Germinal center (tissue), 1 donor: ENCODE results near the gene THSD7A.

Experiments used
- DNase-seq: peaks from one replicate; pipeline ENCODE4 v3.0.0; 2012; ENCODE audit warnings: mixed read lengths, low spot score

The THSD7A gene

DNA sequence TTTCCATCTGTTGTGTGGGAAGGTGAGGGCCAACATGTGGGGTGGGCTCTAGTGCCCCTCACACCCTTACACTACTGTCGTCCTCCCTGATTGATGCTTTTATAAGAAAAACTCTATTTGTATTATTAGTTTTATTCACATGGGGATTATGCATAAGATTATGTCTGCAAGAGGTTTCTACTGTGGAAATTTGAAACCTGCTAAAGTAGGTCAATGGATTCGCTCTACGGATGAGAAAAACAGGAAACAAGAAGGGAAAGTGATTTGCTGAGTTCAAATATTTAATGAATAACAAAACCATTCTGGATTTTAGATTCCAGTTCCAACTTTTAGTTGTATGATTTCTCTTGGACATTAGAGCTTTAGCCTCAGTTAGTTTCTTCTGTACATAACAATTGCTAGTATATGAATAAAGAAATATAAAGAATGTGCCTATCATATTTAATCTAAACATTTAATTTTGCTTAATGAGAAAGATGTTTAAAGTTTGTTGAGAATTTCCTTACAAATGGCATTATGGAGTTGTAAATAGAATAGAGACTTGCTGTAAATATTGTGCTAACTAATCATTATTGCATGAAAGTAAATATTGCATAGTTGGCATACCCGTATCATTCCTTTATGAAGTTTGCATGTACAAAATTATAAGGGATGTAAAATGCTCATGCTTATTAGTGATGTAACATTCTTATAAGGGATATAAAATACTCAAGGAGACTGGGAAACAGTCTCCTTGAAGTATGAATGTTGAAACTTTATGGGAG is 193.8 kb downstream of the THSD7A start:
- no peak for DNase-seq

DNA sequence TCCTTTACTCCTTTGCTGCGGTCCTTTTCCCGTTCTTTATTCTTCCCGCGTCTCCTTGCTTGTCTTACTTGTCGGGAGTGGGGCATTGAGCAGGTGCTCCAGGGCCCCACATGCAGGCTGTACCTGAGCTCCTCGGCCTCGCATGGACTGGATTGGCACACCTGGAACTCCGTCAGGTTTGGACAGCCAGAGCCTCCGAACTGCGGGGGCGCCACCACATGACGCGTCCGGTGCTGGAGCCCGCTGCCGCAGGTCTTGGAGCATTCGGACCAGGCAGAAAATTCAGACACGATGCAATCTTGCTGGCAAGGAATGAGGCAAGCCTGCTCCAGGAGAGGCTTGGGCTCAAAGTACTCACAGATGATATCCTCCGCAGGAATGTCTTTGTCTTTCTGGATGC is 195.7 kb downstream of the THSD7A start:
- no peak for DNase-seq

- DNase-seq: no peak
Measured at GRCh38 chr7:11633310-11633709, 198.7 kb downstream of the THSD7A start.

DNA sequence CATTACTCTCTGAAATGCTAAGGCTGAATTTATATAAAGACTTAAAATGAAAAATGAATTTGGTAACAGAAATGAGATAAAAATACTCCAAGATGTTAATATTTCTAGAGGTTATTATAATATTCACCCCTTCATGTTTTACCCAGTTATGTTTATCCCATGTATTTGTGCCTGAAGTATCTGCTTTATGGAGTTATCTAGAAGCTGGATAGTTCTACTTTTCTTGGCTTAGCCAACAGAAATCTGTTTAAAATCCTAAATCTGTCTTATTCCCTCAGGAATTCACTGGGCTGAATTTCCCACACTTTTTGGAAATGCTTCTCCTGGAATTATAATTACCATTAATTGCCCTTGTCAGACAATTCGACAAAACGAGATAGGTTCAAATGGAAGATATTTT is 201.6 kb downstream of the THSD7A start:
- no peak for DNase-seq

DNA sequence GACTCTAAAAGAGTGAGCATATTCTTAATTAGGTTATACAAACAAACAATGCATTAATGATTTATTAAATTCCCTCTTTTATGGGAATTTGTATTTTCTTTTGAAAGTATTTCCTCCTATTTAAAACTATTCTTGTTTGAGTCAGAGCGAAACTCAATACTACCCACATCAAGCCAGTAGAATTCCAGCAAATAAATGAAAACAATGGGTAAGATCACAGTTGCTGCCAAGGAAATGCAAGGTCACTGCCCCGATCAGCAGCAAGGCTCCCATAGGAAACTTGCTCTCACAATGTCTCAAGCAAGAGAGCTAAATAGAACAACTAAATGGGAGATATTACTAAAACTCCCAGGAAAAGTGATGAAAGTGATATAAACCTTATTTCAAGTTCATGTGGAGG is 206.3 kb downstream of the THSD7A start:
- DNase-seq: no peak

GRCh38 chr7:11623093-11623678 is 208.8 kb downstream of the THSD7A start:
- DNase-seq: no peak

- no peak for DNase-seq
Measured at GRCh38 chr7:11620406-11621253, 211.4 kb downstream of the THSD7A start.

DNA sequence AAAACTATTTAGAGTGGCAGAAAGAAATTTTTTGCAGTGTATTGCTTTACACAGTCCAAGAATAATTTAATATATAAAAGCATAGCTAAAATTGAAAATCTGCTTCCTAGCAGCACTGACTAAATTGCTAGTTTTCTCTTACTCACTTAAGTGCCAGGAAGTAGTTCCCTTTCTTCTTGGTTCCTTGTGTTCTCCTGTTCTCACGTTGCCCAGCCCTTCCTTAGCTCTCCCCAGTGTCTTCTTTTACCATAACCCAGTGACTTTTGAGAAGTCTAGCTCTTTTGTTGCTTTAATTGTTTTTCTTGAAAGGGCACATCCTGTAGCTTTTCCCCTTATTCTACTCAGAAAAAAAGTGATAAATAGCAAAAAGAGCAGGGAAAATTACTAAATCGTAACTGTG is 215.5 kb downstream of the THSD7A start:
- DNase-seq: no peak

DNA sequence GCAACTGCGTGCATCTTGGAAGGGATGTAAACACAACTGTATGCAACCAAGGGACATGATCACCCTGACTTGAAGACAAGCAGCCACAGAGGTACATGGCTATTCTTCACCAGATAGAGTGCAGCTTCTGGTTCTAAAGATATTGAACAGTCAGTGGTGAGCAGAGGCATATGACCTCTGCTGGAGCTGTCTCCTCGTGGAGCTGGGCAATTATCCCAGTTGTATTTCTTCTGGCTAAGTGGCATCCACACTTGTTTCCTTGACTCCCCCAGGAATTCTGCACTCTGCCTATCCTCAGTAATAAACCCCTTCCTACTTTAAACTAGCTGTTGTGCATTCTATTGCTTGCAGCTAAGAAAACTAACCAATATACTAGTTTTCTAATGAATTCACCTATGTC is 216.8 kb downstream of the THSD7A start:
- DNase-seq: no peak

DNA sequence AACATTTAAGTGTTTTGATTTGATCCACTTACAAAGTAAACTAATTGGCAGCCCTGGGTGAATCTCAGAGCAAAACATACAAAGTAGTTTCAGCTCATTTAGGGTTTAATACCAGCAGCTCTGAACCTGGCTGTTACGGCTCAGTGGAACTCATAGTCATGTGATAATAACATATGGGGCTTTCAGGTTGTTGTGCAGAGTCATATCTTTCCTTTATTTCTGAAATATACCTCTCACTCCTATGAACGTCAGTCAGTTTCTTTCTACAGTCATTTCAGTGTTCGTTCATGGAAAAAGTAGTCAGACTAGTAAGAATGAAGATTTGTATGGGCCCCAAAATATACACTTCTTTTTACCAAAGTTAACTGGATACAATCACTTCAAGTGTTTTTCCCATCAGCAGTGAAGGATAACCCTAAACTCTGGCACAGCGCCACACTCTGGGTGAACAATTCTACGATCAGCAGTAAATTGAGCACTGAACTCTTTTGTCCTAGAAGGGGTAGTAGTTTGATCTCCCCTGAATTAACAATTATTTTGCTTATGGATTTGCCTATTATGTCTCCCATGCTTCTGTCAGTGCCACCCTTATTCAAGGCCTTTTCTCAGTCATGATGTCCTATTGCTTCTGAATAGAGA is 218.6 kb downstream of the THSD7A start:
- DNase-seq: no peak

DNA sequence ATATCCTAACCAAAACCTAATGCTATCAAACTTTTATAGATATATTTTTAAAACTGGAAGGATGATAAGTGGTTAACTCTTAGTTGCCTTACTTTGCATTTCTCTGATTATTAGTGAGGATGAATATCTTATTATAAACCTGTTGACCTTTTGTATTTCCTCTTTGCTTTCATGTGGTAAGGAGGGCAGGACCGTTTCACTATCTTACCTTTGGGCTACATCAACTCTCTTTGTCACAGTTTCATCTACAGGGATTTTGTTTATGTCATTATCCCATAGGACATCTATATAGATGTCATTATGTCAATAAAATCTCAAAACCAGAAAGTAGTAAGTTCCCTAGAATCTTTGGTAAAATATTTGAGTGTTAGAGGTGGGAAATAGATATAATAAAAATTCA is 219.3 kb downstream of the THSD7A start:
- no peak for DNase-seq

DNA sequence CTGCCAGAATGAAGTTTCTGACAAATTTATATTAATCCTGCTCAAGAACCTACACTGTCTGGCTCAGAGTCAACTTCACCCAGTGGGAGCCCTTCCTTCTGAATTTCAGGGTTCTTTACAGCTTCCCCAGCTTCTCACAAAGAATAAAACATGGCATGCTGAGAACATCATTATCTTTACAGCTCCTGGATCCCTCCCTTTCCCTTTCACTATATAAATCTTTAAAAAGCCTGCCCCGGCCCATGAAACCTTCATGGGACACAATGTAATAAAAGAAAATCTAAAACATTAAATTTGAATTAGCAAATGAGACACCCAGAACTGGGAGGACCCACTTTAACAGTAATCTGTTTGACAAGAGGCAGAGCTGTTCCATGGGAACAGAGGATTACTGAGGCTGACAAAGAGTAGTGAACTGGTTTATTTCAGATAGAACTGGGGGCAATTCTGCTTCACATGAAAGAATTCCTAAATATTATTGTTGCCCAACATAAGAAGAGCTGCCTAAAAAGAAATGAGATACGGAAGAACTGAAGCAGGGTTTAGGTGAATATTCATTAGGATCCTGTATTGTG is 222.8 kb downstream of the THSD7A start:
- no peak for DNase-seq

GRCh38 chr7:11607686-11608085 is 224.3 kb downstream of the THSD7A start:
- no peak for DNase-seq

DNA sequence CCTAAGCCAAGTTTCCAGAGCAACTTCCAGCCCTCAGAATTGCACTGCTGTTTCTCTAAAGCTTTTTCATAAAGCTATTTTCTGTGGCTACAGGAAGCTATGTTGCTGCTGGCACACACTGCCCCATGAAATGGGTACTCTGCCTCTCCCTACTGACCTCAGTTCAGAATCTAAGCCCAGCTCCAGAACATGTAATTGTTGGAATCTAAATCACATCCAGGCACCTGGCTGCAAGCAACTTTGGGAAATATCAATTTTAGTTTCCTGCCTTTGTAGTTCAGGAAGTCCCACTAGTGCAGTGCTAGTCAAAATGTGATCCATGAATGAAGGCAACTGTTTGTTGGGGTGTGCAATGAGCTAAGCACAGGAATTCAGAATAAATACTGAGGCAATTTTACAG is 226.2 kb downstream of the THSD7A start:
- no peak for DNase-seq

- DNase-seq: no peak
Measured at GRCh38 chr7:11604505-11604904, 227.5 kb downstream of the THSD7A start.

GRCh38 chr7:11601761-11602160 is 230.2 kb downstream of the THSD7A start:
- no peak for DNase-seq

DNA sequence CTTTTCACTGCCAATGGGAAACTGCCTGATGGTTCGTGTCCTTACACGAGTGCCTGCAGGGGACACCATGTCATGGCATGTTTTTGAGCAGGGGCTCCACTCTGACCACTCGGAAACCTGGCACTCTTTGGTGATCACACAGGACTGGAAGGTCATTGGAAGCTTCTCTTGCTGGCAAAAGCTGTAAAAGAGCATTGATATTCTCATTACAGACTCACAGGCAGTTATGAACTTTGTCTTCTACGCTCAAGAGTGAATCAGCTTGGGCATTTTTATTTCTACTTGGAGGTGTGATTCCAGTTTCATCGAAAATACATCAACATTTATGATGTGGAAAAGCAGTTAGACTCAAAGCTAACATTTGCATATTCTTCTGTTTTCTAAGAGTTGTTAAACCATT is 238.7 kb downstream of the THSD7A start:
- no peak for DNase-seq

DNA sequence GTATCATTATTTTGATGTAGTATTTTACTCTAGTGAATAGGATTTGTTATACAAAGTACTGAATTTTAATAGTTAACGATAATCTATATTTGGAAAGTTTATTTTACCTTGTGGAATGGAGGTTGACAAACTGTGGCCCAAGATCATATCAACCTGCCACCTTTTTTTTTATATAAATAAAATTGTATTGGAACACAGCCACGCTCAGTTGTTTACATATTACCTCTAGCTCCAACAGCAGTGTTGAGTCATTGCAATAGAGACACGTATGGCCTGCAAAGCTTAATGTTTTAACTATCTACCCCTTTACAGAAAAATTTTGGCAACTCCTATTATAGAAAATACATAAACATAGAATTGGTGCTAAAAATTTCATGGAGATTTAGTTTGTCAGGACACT is 239.3 kb downstream of the THSD7A start:
- no peak for DNase-seq

- no peak for DNase-seq
Measured at GRCh38 chr7:11591943-11592342, 240.1 kb downstream of the THSD7A start.

- DNase-seq: no peak
Measured at GRCh38 chr7:11591055-11591633, 240.9 kb downstream of the THSD7A start.

GRCh38 chr7:11589251-11589650 is 242.7 kb downstream of the THSD7A start:
- no peak for DNase-seq

DNA sequence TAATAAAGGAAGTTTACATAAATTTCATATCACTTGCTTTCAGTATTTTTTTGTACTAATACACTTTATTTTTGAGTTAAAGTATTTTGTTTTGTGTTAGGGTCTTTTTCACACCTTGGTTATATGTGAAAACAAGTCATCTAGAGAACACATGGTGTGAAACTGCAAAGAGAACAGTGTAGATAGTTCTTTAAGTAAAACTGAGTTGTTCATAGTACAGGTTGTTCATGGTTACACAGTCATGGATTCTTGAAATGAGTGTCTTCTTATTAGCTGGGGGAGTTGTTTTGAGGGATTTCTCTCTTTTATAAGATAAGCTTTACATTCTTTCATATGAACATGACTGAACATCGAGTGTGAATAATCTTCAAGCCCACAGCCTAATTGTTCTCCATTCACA is 244.2 kb downstream of the THSD7A start:
- DNase-seq: no peak
